ENCODE data around the gene CCDC192.

- TF ChIP-seq BHLHE40 (IDR thresholded peaks at IDR 0.05; ENCODE audit: low read depth, low read length) (no peak), POLR2A (IDR thresholded peaks at IDR 0.05; ENCODE audit: low read depth, low read length) (no peak), FOS (IDR thresholded peaks at IDR 0.05; ENCODE audit: low read depth, low read length) (no peak), CTCF (conservative IDR thresholded peaks at IDR 0.05; ENCODE audit: low read depth, low read length) (no peak), MAZ (IDR thresholded peaks at IDR 0.05; ENCODE audit: borderline replicate concordance, low read depth, low read length) (no peak), RFX5 (IDR thresholded peaks at IDR 0.05; ENCODE audit: low read depth, low read length) (no peak), MXI1 (IDR thresholded peaks at IDR 0.05; ENCODE audit: borderline replicate concordance, low read depth, low read length) (no peak), RAD21 (IDR thresholded peaks at IDR 0.05; ENCODE audit: low read length) (no peak)
Observed at GRCh38 chr5:127911619-127912018, 208.4 kb downstream of the CCDC192 start.

Data from IMR-90 (cell line).